Cardiac atrium fibroblast (primary cell): Measurements from ENCODE around the gene ZNF429. TPM values are rescaled to one million over a fixed set of nuclear protein-coding genes. Genes with fewer than 3 reads are reported as not detected.

Experiments used
- total RNA-seq: library from RNA; depleted of rRNA; stranded (reverse); fragments of >200 nt; gene quantifications from 2 replicates; pipeline ENCODE4 v1.2.3, GENCODE V29; 2015

Gene ZNF429
- total RNA-seq = 7.8 and 14.6 TPM in 2 replicates

GRCh38 chr19:21505459-21506451 lies at the start of gene ZNF429:
Gene ZNF429 (plus strand): TSS chr19:21505602. CDS start chr19:21505772, 170 bp downstream.

Other genes with a start within 250 kb of the ZNF429 start
- 2.3 and 3.9 TPM in 2 replicates for gene ZNF708, start 176.2 kb upstream of the ZNF429 start, total RNA-seq
- 2.3 and 7.0 TPM in 2 replicates for gene ZNF738, start 146.6 kb upstream of the ZNF429 start, total RNA-seq
- 2.5 and 7.5 TPM in 2 replicates for gene ZNF493, start 108.5 kb upstream of the ZNF429 start, total RNA-seq